Adrenal gland (tissue), 5 donors: ENCODE results near the gene PLCB1.

Experiments used
- CTCF ChIP-seq, 6 experiments: fragments of 450-650 bp in 4 of 6; fragments of 200-600 bp in 2 of 6; sonication (generic) in 1 of 6; IDR thresholded peaks; 1 replicate in 5 of 6; 2 replicates in 1 of 6; pipeline versions ENCODE4 v1.5.1 to v1.8.0; 2016 to 2021; ENCODE audit warnings: antibody characterized with exemption in 6 of 6, mild to moderate bottlenecking in 2 of 6, moderate library complexity in 1 of 6
- POLR2A ChIP-seq, 2 donors: fragments of 450-650 bp; IDR thresholded peaks; one replicate each; pipeline ENCODE4 v1.6.1; 2017; ENCODE audit warnings: antibody characterized with exemption in 2 of 2, mild to moderate bottlenecking in 2 of 2, moderate library complexity in 1 of 2
- donor health status: DM: no; HTN: no; CAD: no.

DNA sequence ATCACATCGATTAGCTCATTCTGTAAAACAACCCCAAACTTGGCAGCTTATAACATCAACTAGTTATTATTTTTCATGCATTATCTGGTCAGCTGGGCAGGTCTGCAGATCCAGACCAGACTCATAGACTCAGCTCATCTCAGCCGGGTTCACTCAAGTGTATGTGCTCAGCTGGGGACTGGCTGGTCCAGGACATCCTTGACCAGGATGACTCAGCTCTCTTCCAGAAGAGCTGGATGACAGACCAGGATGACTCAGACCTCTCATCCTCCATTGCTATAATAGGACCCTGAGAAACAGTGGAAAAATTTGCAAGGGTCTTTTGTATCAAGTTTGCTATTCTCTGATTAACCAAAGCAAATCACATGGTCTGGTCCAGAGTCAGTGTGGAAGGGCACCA, 624.3 kb downstream of the PLCB1 start:
- peak in 1 of 2 donors; percentile 13 for TF ChIP-seq POLR2A (IDR thresholded peaks at IDR 0.05)
- TF ChIP-seq CTCF (IDR thresholded peaks at IDR 0.05) = no peak
